Endothelial cell of umbilical vein (primary cell): ENCODE data around the gene S100A16.

ENCODE experiments used
- EZH2 ChIP-seq: IDR thresholded peaks from 2 replicates; pipeline ENCODE4 v1.6.1; 2012; ENCODE audit warnings: borderline replicate concordance, low read depth, mild to moderate bottlenecking, moderate library complexity, low read length, inconsistent platforms; ENCODE audit not compliant: severe bottlenecking
- MYC ChIP-seq: IDR thresholded peaks from one replicate; pipeline ENCODE4 v1.6.1; 2011; ENCODE audit warnings: mild to moderate bottlenecking, low read depth, low read length
- POLR2AphosphoS5 ChIP-seq: IDR thresholded peaks from 2 replicates; pipeline ENCODE4 v1.6.1; 2012; ENCODE audit warnings: low read depth, mild to moderate bottlenecking, control low read depth, low read length, moderate library complexity; ENCODE audit not compliant: insufficient read depth
- TF ChIP-seq, protein P1 (sequence below), 2 donors: IDR thresholded peaks; 1 replicate in 1 of 2; 2 replicates in 1 of 2; pipeline ENCODE4 v1.5.1; 2011; ENCODE audit warnings: low read length in 2 of 2, mild to moderate bottlenecking in 2 of 2, moderate library complexity in 2 of 2, control low read depth in 1 of 2, inconsistent platforms in 1 of 2, low read depth in 1 of 2; ENCODE audit not compliant: insufficient read depth in 1 of 2; ENCODE audit errors: extremely low read depth in 1 of 2

DNA sequence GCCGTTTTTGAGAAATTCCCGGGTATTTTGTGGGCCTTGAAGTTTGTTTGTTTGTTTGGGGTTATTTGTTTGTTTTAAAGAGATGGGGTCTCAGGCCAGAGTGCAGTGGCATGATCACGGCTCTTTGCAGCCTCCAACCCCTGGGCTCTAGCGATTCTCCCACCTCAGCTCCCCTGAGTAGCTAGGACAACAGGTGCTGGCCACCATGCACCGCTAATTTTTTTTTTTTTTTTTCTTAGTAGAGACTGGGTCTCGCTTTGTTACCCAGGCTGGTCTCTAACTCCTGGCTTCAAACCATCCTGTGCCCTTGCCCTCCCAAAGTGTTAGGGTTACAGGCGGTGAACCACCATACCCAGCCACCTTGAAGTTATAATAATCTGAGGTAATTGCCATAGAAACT, 22.9 kb upstream of the S100A16 start:
- TF ChIP-seq POLR2AphosphoS5 (no peak), EZH2 (no peak), MYC (no peak)
- TF ChIP-seq, protein P1, sequence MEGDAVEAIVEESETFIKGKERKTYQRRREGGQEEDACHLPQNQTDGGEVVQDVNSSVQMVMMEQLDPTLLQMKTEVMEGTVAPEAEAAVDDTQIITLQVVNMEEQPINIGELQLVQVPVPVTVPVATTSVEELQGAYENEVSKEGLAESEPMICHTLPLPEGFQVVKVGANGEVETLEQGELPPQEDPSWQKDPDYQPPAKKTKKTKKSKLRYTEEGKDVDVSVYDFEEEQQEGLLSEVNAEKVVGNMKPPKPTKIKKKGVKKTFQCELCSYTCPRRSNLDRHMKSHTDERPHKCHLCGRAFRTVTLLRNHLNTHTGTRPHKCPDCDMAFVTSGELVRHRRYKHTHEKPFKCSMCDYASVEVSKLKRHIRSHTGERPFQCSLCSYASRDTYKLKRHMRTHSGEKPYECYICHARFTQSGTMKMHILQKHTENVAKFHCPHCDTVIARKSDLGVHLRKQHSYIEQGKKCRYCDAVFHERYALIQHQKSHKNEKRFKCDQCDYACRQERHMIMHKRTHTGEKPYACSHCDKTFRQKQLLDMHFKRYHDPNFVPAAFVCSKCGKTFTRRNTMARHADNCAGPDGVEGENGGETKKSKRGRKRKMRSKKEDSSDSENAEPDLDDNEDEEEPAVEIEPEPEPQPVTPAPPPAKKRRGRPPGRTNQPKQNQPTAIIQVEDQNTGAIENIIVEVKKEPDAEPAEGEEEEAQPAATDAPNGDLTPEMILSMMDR (IDR thresholded peaks at IDR 0.05; ENCODE audit: extremely low read depth in 1 of 2, insufficient read depth in 1 of 2, low read depth in 1 of 2, low read length in 2 of 2) = no peak
